Measurements from ENCODE around the gene TSKU. TPM values are rescaled to one million over a fixed set of nuclear protein-coding genes. Genes with fewer than 3 reads are reported as not detected.

Gene TSKU
- total RNA-seq, 4 donors from 2014 or later: 19.1 to 60.6 (median 47.1) TPM

- no peak for TF ChIP-seq POLR2A (IDR thresholded peaks at IDR 0.05; ENCODE audit: low read depth)
- no peak for TF ChIP-seq POLR2AphosphoS5 (IDR thresholded peaks at IDR 0.05)
- TF ChIP-seq, protein P1, sequence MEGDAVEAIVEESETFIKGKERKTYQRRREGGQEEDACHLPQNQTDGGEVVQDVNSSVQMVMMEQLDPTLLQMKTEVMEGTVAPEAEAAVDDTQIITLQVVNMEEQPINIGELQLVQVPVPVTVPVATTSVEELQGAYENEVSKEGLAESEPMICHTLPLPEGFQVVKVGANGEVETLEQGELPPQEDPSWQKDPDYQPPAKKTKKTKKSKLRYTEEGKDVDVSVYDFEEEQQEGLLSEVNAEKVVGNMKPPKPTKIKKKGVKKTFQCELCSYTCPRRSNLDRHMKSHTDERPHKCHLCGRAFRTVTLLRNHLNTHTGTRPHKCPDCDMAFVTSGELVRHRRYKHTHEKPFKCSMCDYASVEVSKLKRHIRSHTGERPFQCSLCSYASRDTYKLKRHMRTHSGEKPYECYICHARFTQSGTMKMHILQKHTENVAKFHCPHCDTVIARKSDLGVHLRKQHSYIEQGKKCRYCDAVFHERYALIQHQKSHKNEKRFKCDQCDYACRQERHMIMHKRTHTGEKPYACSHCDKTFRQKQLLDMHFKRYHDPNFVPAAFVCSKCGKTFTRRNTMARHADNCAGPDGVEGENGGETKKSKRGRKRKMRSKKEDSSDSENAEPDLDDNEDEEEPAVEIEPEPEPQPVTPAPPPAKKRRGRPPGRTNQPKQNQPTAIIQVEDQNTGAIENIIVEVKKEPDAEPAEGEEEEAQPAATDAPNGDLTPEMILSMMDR (IDR thresholded peaks at IDR 0.05): no peak
- no peak for TF ChIP-seq EP300 (IDR thresholded peaks at IDR 0.05)
- H3K4me3 ChIP-seq: no peak overlapping the region
- no peaks in the 10 kb centered on the region for H3K9me3 ChIP-seq
- DNase-seq (ENCODE audit: extremely low spot score): no peak
- 74% methylated on average over 5 of the region's 5 CpGs for WGBS
- no peaks in the 10 kb centered on the region for H3K27me3 ChIP-seq
- H3K36me3 ChIP-seq: no peaks in the 10 kb centered on the region
- intact Hi-C loops (cut with DNase I): no loop called here
- peaks cover 0 to 16% (median 4%) of the 10 kb centered on the region in 4 donors for H3K4me1 ChIP-seq
- H3K27ac ChIP-seq (replicated peaks in 1 of 4): no peak overlapping the region
Observed at GRCh38 chr11:76740772-76741171, 42.4 kb upstream of the TSKU start.

- Histone ChIP-seq H3K4me1 (peaks cover 0 to 19% (median 4%) of the 10 kb centered on the region in 4 donors), H3K27ac (replicated peaks in 1 of 4) (no peak overlapping the region), H3K9me3 (no peaks in the 10 kb centered on the region), H3K4me3 (no peak overlapping the region), H3K27me3 (no peaks in the 10 kb centered on the region), H3K36me3 (no peaks in the 10 kb centered on the region)
- TF ChIP-seq, protein P1 (IDR thresholded peaks at IDR 0.05): no peak
- no peak for TF ChIP-seq POLR2AphosphoS5 (IDR thresholded peaks at IDR 0.05)
- TF ChIP-seq POLR2A (IDR thresholded peaks at IDR 0.05; ENCODE audit: low read depth): no peak
- no peak for TF ChIP-seq EP300 (IDR thresholded peaks at IDR 0.05)
- intact Hi-C loops (cut with DNase I): no loop called here
- no peak for DNase-seq (ENCODE audit: extremely low spot score)
- 92% methylated on average over 4 of the region's 4 CpGs for WGBS
Observed at GRCh38 chr11:76742902-76743301, 40.3 kb upstream of the TSKU start.

DNA sequence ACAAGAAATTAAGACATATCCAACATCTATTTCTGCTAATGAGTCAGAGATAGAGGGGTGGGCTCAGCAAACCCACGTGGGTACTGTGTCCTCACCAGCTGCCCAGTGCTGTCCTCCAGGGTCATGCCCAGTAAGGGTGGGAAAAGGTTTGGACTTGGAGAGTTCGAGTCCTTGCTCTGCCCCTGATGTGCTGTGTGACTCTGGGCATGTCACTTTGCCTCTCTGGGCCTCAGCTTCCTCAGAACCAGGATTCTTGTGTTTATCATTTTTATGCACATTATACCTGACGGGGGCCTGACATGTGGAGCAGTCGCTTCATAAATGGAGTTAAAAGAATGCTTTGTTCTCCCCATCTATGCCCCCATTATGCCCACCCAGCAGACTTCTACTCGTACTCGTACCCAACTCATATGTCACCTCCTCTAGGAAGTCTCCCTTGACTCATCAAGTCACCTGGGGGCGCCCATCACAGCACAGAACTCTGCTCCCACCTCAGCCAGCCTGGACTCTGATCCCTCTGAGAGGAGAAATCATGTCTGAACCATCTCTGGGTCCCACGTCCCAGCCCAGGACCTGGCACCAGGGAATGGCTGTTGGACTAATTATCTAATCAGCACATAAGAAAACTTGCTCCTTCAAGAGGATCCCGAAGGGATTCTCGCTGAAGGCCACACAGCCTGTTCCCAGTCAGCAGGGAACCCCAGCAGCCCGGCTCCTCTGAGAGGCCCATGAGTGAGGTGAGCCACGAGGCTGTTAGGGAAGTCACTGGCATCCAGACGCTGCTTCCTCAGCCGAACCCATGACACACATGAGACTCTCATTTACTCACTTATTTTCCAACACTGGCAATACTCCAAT, 38.7 kb upstream of the TSKU start:
- no peaks in the 10 kb centered on the region for H3K9me3 ChIP-seq
- no peaks in the 10 kb centered on the region for H3K36me3 ChIP-seq
- no peak overlapping the region for H3K4me3 ChIP-seq
- no peaks in the 10 kb centered on the region for H3K27me3 ChIP-seq
- TF ChIP-seq, protein P1 (IDR thresholded peaks at IDR 0.05): no peak
- peak in 1 of 2 donors; percentile 43 for TF ChIP-seq POLR2AphosphoS5 (IDR thresholded peaks at IDR 0.05)
- no peak for TF ChIP-seq POLR2A (IDR thresholded peaks at IDR 0.05; ENCODE audit: low read depth)
- peaks cover 0 to 24% (median 12%) of the 10 kb centered on the region in 4 donors for H3K4me1 ChIP-seq
- intact Hi-C loops (cut with DNase I): no loop called here
- no peak overlapping the region for H3K27ac ChIP-seq (replicated peaks in 1 of 4)
- no peak for DNase-seq (ENCODE audit: extremely low spot score)
- WGBS: 76% methylated on average over 12 of the region's 14 CpGs

DNA sequence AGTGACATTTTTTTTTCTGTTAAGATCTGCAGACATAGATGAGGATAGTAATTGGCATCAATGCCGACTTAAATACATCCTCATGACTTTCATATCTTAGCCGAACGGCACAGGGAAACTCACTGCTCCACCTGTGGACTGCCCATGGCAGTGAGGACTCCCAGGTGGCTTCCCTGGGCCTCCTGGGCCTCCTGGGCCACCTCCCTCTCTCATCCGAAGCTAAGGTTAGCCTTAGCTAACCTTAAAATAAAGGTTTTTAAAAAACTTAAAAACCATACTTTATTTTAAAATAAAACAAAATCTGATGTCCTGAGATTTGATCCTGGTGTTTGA, 38.1 kb upstream of the TSKU start:
- H3K4me1 ChIP-seq: peaks cover 0 to 30% (median 14%) of the 10 kb centered on the region in 4 donors
- H3K36me3 ChIP-seq: no peaks in the 10 kb centered on the region
- no peak overlapping the region for H3K4me3 ChIP-seq
- H3K9me3 ChIP-seq: no peaks in the 10 kb centered on the region
- no peak for DNase-seq (ENCODE audit: extremely low spot score)
- WGBS: 87% methylated on average over 4 of the region's 4 CpGs
- intact Hi-C loops (cut with DNase I): no loop called here
- TF ChIP-seq, protein P1 (IDR thresholded peaks at IDR 0.05): no peak
- TF ChIP-seq POLR2A (IDR thresholded peaks at IDR 0.05; ENCODE audit: low read depth): no peak
- H3K27me3 ChIP-seq: no peaks in the 10 kb centered on the region
- H3K27ac ChIP-seq (replicated peaks in 1 of 4): no peak overlapping the region
